HepG2 (cell line): ENCODE data around the gene PIAS1. TPM values are rescaled to one million over a fixed set of nuclear protein-coding genes. Genes with fewer than 3 reads are reported as not detected.
A peak's percentile ranks its signal among the peaks of the same experiment; 100 is the strongest.

ENCODE experiments used
- ATAC-seq: fragments of 200-7000 bp; cut with Tn5 transposase; 3 replicates; pipeline ENCODE4 v1.9.1; 2020; ENCODE audit warnings: mild to moderate bottlenecking, moderate library complexity
- BruUV-seq: library from RNA; stranded (reverse); fragments of 400-500 nt; replicated peaks from 2 replicates; lab custom pipeline; 2021; lab: Mats Ljungman, UMichigan
- CTCF ChIA-PET: fragments of 300-600 bp; formaldehyde crosslinking; extraction: SDS; loops from one replicate; lab custom pipeline; 2021; ENCODE audit warnings: low total read pairs, inconsistent platforms, low intra/inter-chr PET ratio; lab: Yijun Ruan, JAX
- POLR2A ChIA-PET: fragments of 350-600 bp; sonication (Branson Sonifier 250); formaldehyde crosslinking; loops from one replicate; lab custom pipeline; 2020; ENCODE audit warnings: antibody characterized with exemption, inconsistent platforms; lab: Yijun Ruan, JAX
- DNase-seq: peaks from one replicate; pipeline ENCODE4 v3.0.0-alpha.2; 2015; ENCODE audit warnings: low spot score
- FAIRE-seq: peaks from 3 replicates; lab custom pipeline; 2011; peaks lifted over from hg19 to GRCh38; lab: Jason Lieb, UNC
- H2AFZ ChIP-seq: one replicate; pipeline ENCODE4 v1.6.1; 2011; ENCODE audit warnings: low read length, inconsistent platforms
- H3K27ac ChIP-seq: fragments of 300-600 bp; 3 replicates; pipeline ENCODE4 v1.8.0; 2011; ENCODE audit warnings: mixed run types, mild to moderate bottlenecking, mixed read lengths, low read length, inconsistent platforms; ENCODE audit not compliant: insufficient read depth; ENCODE audit errors: extremely low read length
- H3K27me3 ChIP-seq, 2 experiments: fragments of 200-600 bp in 1 of 2; 2 replicates in 1 of 2; 3 replicates in 1 of 2; pipeline versions ENCODE4 v1.6.0 to v1.8.0; 2011; ENCODE audit warnings: low read length in 2 of 2, mild to moderate bottlenecking in 2 of 2, moderate library complexity in 2 of 2, inconsistent platforms in 1 of 2; ENCODE audit not compliant: insufficient read depth in 2 of 2, control insufficient read depth in 1 of 2
- H3K36me3 ChIP-seq, 2 experiments: fragments of 200-600 bp in 1 of 2; replicated peaks in 1 of 2; 2 replicates in 1 of 2; 3 replicates in 1 of 2; pipeline versions ENCODE4 v1.5.1 to v1.8.0; 2011; ENCODE audit warnings: low read length in 2 of 2, inconsistent platforms in 1 of 2; ENCODE audit not compliant: insufficient read depth in 2 of 2, control insufficient read depth in 1 of 2
- H3K4me1 ChIP-seq: 2 replicates; pipeline ENCODE4 v1.5.1; 2012; ENCODE audit warnings: low read length, inconsistent platforms; ENCODE audit not compliant: insufficient read depth
- H3K4me2 ChIP-seq: 2 replicates; pipeline ENCODE4 v1.6.0; 2011; ENCODE audit warnings: low read depth, low read length, inconsistent platforms
- H3K4me3 ChIP-seq, 3 experiments: fragments of 200-600 bp in 1 of 3; sonication (generic), shearing (Covaris generic) in 1 of 3; replicated peaks in 1 of 3; 2 replicates each; pipeline ENCODE4 v1.5.1; 2011 to 2016; ENCODE audit warnings: low read length in 3 of 3, inconsistent platforms in 2 of 3, low read depth in 2 of 3, mild to moderate bottlenecking in 2 of 3, control low read depth in 1 of 3, mixed read lengths in 1 of 3; ENCODE audit not compliant: insufficient read depth in 1 of 3
- H3K79me2 ChIP-seq: one replicate; pipeline ENCODE4 v1.6.1; 2011; ENCODE audit warnings: low read length, inconsistent platforms; ENCODE audit not compliant: insufficient read depth
- H3K9ac ChIP-seq: 2 replicates; pipeline ENCODE4 v1.6.0; 2011; ENCODE audit warnings: mild to moderate bottlenecking, low read depth, low read length, inconsistent platforms; ENCODE audit not compliant: insufficient read depth
- H3K9me3 ChIP-seq: 2 replicates; pipeline ENCODE4 v1.5.1; 2012; ENCODE audit warnings: mild to moderate bottlenecking, low read length
- H4K20me1 ChIP-seq: 2 replicates; pipeline ENCODE4 v1.6.0; 2011; ENCODE audit warnings: inconsistent platforms, mild to moderate bottlenecking, low read length, moderate library complexity; ENCODE audit not compliant: insufficient read depth
- BCL6 ChIP-seq: IDR thresholded peaks from 2 replicates; pipeline ENCODE4 v1.6.1; 2016; ENCODE audit warnings: missing genetic modification reagents, missing compliant biosample characterization
- EP300 ChIP-seq, 3 experiments: sonication (generic) in 1 of 3; formaldehyde crosslinking in 1 of 3; IDR thresholded peaks; 2 replicates each; pipeline versions ENCODE4 v1.5.1 to v1.6.1; 2011 to 2020; ENCODE audit warnings: low read depth in 2 of 3, low read length in 2 of 3, borderline replicate concordance in 1 of 3, improper control_type of control experiment in 1 of 3, mild to moderate bottlenecking in 1 of 3, missing genetic modification reagents in 1 of 3, moderate library complexity in 1 of 3
- MAFG ChIP-seq: sonication (generic); formaldehyde crosslinking; IDR thresholded peaks from 2 replicates; pipeline ENCODE4 v1.5.1; 2020; ENCODE audit warnings: mild to moderate bottlenecking, missing genetic modification reagents
- SOX6 ChIP-seq, 2 experiments: fragments of 450-650 bp in 1 of 2; sonication (generic) in 1 of 2; formaldehyde crosslinking in 1 of 2; IDR thresholded peaks; 2 replicates each; pipeline versions ENCODE4 v1.4.0 to v1.6.1; 2017 to 2020; ENCODE audit warnings: antibody characterized with exemption in 1 of 2, mild to moderate bottlenecking in 1 of 2, missing genetic modification reagents in 1 of 2
- ZFP82 ChIP-seq: sonication (generic); formaldehyde crosslinking; IDR thresholded peaks from 2 replicates; pipeline ENCODE4 v1.5.1; 2020; ENCODE audit warnings: mild to moderate bottlenecking, missing genetic modification reagents, borderline replicate concordance
- ZNF354B ChIP-seq: sonication (generic); formaldehyde crosslinking; IDR thresholded peaks from 2 replicates; pipeline ENCODE4 v1.8.0; 2022; ENCODE audit warnings: mild to moderate bottlenecking, missing genetic modification reagents
- ZNF441 ChIP-seq: sonication (generic); formaldehyde crosslinking; IDR thresholded peaks from 2 replicates; pipeline ENCODE4 v1.7.0; 2021; ENCODE audit warnings: missing genetic modification reagents, borderline replicate concordance
- WGBS: methylation state at CpG from one replicate; pipeline ENCODE4 v1.1.6; 2017; ENCODE audit warnings: low lambda C conversion rate; 5-methylcytosine and 5-hydroxymethylcytosine counted together
- in situ Hi-C: cut with HindIII; loops from 2 replicates; pipeline ENCODE4 v1.10.0; 2017; ENCODE audit warnings: low pct_unique_long_range_greater_than_20kb; ENCODE audit not compliant: extremely low pct_ligation_motif_present
- intact Hi-C: fragments of 100-400 bp; cut with micrococcal nuclease; formaldehyde crosslinking; loops from one replicate; pipeline ENCODE4 v1.10.0; 2022; ENCODE audit not compliant: unreplicated experiment
- polyA plus RNA-seq, 8 experiments: library from polyadenylated mRNA; depleted of rRNA in 3 of 8; stranded (reverse) in 7 of 8; unstranded in 1 of 8; fragments of >200 nt; fragmentation: Illumina TruSeq in 4 of 8; extraction: Trizol in 4 of 8; gene quantifications; 2 replicates each; pipeline versions ENCODE4 v1.2.1 to v1.2.3, GENCODE V29; 2011 to 2016; ENCODE audit warnings: low read depth in 4 of 8, missing spikeins in 1 of 8, mixed read lengths in 1 of 8; ENCODE audit not compliant: insufficient read depth in 1 of 8
- total RNA-seq, 5 experiments: library from RNA; depleted of rRNA; stranded (reverse); fragments of >200 nt; fragmentation: Illumina TruSeq; extraction: Trizol; gene quantifications; 2 replicates each; pipeline ENCODE4 v1.2.3, GENCODE V29; 2016; ENCODE audit warnings: low read depth in 1 of 5
- TF ChIP-seq, protein P1 (sequence below): sonication (generic); formaldehyde crosslinking; IDR thresholded peaks from 2 replicates; pipeline ENCODE4 v1.8.0; 2022; ENCODE audit warnings: mild to moderate bottlenecking, missing genetic modification reagents; ENCODE audit not compliant: insufficient replicate concordance
- TF ChIP-seq, protein P2 (sequence below): sonication (generic); formaldehyde crosslinking; IDR thresholded peaks from 2 replicates; pipeline ENCODE4 v1.5.1; 2020; ENCODE audit warnings: mild to moderate bottlenecking, moderate library complexity, missing genetic modification reagents
- TF ChIP-seq, protein P3 (sequence below): IDR thresholded peaks from 2 replicates; pipeline ENCODE4 v1.6.1; 2016; ENCODE audit warnings: low read depth
- TF ChIP-seq, protein P4 (sequence below): sonication (generic); formaldehyde crosslinking; IDR thresholded peaks from 2 replicates; pipeline ENCODE4 v1.4.0; 2020; ENCODE audit warnings: missing genetic modification reagents
- TF ChIP-seq, protein P5 (sequence below): sonication (generic); formaldehyde crosslinking; IDR thresholded peaks from 2 replicates; pipeline ENCODE4 v1.4.0; 2020; ENCODE audit warnings: missing genetic modification reagents

Gene PIAS1
- total and polyA plus RNA-seq, 2 of the 13 experiments (the other 11 are each of a cell fraction or from before 2014, with no cell fraction given), result 20.7 to 33.7 TPM

DNA sequence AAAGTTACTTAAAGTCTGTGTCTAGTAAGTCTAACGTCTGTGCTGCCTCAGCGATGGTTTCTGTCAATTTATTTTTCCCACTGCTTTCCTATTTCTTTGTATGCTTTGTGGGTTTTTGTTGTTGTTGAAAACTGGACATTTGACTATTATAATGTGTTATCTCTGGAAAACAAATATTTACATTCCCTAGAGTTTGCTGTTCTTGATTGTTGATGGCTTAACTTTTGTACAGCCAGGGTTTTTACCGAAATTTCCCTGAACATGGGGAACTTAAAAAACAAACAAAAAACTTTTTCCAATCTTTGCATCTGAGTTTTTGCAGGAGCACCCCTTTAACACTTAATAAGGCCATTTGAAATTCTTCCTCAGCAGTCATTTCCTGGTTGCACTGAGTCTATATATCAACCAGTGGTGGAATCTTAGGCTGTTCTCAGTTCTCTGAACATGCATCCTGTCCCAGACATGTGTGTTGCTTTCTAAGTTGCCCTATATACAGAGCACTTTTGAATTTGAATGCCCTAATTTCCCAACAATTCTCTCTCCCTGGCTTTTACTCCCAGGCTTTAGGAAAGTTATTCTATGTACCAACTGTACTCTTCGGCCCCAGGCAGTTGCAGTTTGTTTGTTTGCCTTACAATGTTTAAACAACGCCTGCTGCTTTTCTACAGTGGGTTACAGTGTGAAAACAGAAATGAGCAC lies 11.8 kb upstream of the PIAS1 start:
- WGBS, result 0% methylated on average over 5 of the region's 5 CpGs
- Histone ChIP-seq H3K4me1 (peaks cover 39% of the 10 kb centered on the region), H3K27me3 (no peaks in the 10 kb centered on the region), H3K79me2 (no peaks in the 10 kb centered on the region), H3K9me3 (no peaks in the 10 kb centered on the region), H3K4me3 (peak overlapping the region in 1 of 3 experiments; percentile 14; a peak in 1 of 6 replicates), H4K20me1 (no peaks in the 10 kb centered on the region), H3K27ac (no peak overlapping the region), H3K36me3 (no peaks in the 10 kb centered on the region), H3K4me2 (peak overlapping the region; percentile 68), H2AFZ (no peak overlapping the region), H3K9ac (no peak overlapping the region; the same call in 1 of the 2 replicates)
- in situ Hi-C loops, result no loop called here
- no peak for FAIRE-seq
- DNase-seq, result peak; percentile 50
- peak; percentile 44 for ATAC-seq
- no TSS peak for BruUV-seq
- POLR2A ChIA-PET, result no interaction called here
- CTCF ChIA-PET, result no interaction called here
- intact Hi-C loops, result no loop called here
- TF ChIP-seq, protein P1, sequence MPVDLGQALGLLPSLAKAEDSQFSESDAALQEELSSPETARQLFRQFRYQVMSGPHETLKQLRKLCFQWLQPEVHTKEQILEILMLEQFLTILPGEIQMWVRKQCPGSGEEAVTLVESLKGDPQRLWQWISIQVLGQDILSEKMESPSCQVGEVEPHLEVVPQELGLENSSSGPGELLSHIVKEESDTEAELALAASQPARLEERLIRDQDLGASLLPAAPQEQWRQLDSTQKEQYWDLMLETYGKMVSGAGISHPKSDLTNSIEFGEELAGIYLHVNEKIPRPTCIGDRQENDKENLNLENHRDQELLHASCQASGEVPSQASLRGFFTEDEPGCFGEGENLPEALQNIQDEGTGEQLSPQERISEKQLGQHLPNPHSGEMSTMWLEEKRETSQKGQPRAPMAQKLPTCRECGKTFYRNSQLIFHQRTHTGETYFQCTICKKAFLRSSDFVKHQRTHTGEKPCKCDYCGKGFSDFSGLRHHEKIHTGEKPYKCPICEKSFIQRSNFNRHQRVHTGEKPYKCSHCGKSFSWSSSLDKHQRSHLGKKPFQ (CRISPR knock-in tag), result peak; percentile 20
- TF ChIP-seq, protein P2, sequence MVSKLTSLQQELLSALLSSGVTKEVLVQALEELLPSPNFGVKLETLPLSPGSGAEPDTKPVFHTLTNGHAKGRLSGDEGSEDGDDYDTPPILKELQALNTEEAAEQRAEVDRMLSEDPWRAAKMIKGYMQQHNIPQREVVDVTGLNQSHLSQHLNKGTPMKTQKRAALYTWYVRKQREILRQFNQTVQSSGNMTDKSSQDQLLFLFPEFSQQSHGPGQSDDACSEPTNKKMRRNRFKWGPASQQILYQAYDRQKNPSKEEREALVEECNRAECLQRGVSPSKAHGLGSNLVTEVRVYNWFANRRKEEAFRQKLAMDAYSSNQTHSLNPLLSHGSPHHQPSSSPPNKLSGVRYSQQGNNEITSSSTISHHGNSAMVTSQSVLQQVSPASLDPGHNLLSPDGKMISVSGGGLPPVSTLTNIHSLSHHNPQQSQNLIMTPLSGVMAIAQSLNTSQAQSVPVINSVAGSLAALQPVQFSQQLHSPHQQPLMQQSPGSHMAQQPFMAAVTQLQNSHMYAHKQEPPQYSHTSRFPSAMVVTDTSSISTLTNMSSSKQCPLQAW (CRISPR knock-in tag), result peak; percentile 46; the same call in 1 of the 2 replicates
- TF ChIP-seq, protein P3, sequence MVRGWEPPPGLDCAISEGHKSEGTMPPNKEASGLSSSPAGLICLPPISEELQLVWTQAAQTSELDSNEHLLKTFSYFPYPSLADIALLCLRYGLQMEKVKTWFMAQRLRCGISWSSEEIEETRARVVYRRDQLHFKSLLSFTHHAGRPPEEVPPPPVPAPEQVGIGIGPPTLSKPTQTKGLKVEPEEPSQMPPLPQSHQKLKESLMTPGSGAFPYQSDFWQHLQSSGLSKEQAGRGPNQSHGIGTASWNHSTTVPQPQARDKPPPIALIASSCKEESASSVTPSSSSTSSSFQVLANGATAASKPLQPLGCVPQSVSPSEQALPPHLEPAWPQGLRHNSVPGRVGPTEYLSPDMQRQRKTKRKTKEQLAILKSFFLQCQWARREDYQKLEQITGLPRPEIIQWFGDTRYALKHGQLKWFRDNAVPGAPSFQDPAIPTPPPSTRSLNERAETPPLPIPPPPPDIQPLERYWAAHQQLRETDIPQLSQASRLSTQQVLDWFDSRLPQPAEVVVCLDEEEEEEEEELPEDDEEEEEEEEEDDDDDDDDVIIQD (CRISPR knock-in tag), result 0 out of 2 replicates have a peak, but pooled peaks have one; percentile 26
- TF ChIP-seq ZFP82, result 0 out of 2 replicates have a peak, but pooled peaks have one; percentile 40
- no peak for TF ChIP-seq MAFG (CRISPR knock-in tag)
- peak in 1 of 2 experiments; percentile 10; a peak in 1 of 4 replicates for TF ChIP-seq EP300 (IDR thresholded peaks at IDR 0.05; ENCODE audit: low read depth in 2 of 2, low read length in 2 of 2)
- TF ChIP-seq EP300 (CRISPR knock-in tag; IDR thresholded peaks at IDR 0.05; ENCODE audit: borderline replicate concordance), result no peak
- TF ChIP-seq, protein P4, sequence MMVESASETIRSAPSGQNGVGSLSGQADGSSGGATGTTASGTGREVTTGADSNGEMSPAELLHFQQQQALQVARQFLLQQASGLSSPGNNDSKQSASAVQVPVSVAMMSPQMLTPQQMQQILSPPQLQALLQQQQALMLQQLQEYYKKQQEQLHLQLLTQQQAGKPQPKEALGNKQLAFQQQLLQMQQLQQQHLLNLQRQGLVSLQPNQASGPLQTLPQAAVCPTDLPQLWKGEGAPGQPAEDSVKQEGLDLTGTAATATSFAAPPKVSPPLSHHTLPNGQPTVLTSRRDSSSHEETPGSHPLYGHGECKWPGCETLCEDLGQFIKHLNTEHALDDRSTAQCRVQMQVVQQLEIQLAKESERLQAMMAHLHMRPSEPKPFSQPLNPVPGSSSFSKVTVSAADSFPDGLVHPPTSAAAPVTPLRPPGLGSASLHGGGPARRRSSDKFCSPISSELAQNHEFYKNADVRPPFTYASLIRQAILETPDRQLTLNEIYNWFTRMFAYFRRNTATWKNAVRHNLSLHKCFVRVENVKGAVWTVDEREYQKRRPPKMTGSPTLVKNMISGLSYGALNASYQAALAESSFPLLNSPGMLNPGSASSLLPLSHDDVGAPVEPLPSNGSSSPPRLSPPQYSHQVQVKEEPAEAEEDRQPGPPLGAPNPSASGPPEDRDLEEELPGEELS (CRISPR knock-in tag), result peak; percentile 59
- TF ChIP-seq BCL6 (CRISPR knock-in tag), result peak; percentile 97
- TF ChIP-seq, protein P5, sequence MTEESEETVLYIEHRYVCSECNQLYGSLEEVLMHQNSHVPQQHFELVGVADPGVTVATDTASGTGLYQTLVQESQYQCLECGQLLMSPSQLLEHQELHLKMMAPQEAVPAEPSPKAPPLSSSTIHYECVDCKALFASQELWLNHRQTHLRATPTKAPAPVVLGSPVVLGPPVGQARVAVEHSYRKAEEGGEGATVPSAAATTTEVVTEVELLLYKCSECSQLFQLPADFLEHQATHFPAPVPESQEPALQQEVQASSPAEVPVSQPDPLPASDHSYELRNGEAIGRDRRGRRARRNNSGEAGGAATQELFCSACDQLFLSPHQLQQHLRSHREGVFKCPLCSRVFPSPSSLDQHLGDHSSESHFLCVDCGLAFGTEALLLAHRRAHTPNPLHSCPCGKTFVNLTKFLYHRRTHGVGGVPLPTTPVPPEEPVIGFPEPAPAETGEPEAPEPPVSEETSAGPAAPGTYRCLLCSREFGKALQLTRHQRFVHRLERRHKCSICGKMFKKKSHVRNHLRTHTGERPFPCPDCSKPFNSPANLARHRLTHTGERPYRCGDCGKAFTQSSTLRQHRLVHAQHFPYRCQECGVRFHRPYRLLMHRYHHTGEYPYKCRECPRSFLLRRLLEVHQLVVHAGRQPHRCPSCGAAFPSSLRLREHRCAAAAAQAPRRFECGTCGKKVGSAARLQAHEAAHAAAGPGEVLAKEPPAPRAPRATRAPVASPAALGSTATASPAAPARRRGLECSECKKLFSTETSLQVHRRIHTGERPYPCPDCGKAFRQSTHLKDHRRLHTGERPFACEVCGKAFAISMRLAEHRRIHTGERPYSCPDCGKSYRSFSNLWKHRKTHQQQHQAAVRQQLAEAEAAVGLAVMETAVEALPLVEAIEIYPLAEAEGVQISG, result no peak
- no peak for TF ChIP-seq SOX6 (IDR thresholded peaks at IDR 0.05)
- peak; percentile 72 for TF ChIP-seq SOX6 (CRISPR knock-in tag; IDR thresholded peaks at IDR 0.05)
- no peak for TF ChIP-seq ZNF441 (CRISPR knock-in tag)
- no peak for TF ChIP-seq ZNF354B (CRISPR knock-in tag)
